Epidermal melanocyte (primary cell): ENCODE measurements around the gene ZIC5.

ENCODE experiments used
- DNase-seq: peaks from one replicate; pipeline ENCODE4 v3.0.0; 2011; ENCODE audit warnings: low spot score; ENCODE audit not compliant: insufficient read length

ZIC5 gene

GRCh38 chr13:99987154-99988019, 15.8 kb upstream of the ZIC5 start:
- DNase-seq: no peak

- no peak for DNase-seq
These were observed 15.2 kb upstream of the ZIC5 start for GRCh38 chr13:99986741-99987140.

- DNase-seq: peak; percentile 11
These were observed 14.4 kb upstream of the ZIC5 start for GRCh38 chr13:99985886-99986527.

- DNase-seq: peak; percentile 1
These were observed 13.8 kb upstream of the ZIC5 start for GRCh38 chr13:99985241-99985874.

- DNase-seq: peak; percentile 10
These were observed 13.1 kb upstream of the ZIC5 start for GRCh38 chr13:99984461-99985240.

- no peak for DNase-seq
These were observed 12.2 kb upstream of the ZIC5 start for GRCh38 chr13:99983499-99984401.

GRCh38 chr13:99982731-99983498, 11.3 kb upstream of the ZIC5 start:
- DNase-seq: no peak

- DNase-seq: no peak
These were observed 10.6 kb upstream of the ZIC5 start for GRCh38 chr13:99982036-99982730.

GRCh38 chr13:99981735-99982035, 10.1 kb upstream of the ZIC5 start, which contains the start of gene ZIC2:
TSS of gene ZIC2 (plus strand) at chr13:99981784. CDS start at chr13:99982065, 281 bp downstream.
- DNase-seq: no peak

- DNase-seq: no peak
These were observed 9.5 kb upstream of the ZIC5 start for GRCh38 chr13:99980824-99981734.

GRCh38 chr13:99980201-99980823, 8.7 kb upstream of the ZIC5 start:
- DNase-seq: peak; percentile 59

- no peak for DNase-seq
These were observed 8.1 kb upstream of the ZIC5 start for GRCh38 chr13:99979453-99980200.

GRCh38 chr13:99978799-99979452, 7.4 kb upstream of the ZIC5 start:
- DNase-seq: no peak

- DNase-seq: no peak
These were observed 6.6 kb upstream of the ZIC5 start for GRCh38 chr13:99977912-99978798.

GRCh38 chr13:99977334-99977911, 5.9 kb upstream of the ZIC5 start:
- no peak for DNase-seq
